Skeletal muscle tissue (tissue), 4 donors: ENCODE data around the gene CELA3B. TPM values are rescaled to one million over a fixed set of nuclear protein-coding genes. Genes with fewer than 3 reads are reported as not detected.
"Not testable (repeated sequence)": the region's sequence is repeated elsewhere in the genome, so short reads cannot be mapped to it uniquely, and the experiment has no call there.

ENCODE experiments used
- H3K27ac ChIP-seq: one replicate; pipeline ENCODE4 v1.7.0; 2013; ENCODE audit warnings: mild to moderate bottlenecking, low read depth, low read length, inconsistent platforms
- H3K27me3 ChIP-seq, 3 donors: one replicate each; pipeline ENCODE4 v1.7.0; 2013; ENCODE audit warnings: low read length in 3 of 3; ENCODE audit not compliant: control insufficient read depth in 3 of 3, insufficient read depth in 3 of 3
- H3K36me3 ChIP-seq, 3 donors: one replicate each; pipeline ENCODE4 v1.7.0; 2013; ENCODE audit warnings: low read length in 3 of 3; ENCODE audit not compliant: control insufficient read depth in 3 of 3, insufficient read depth in 3 of 3
- H3K4me1 ChIP-seq, 3 donors: one replicate each; pipeline ENCODE4 v1.7.0; 2013; ENCODE audit warnings: low read length in 3 of 3, mild to moderate bottlenecking in 3 of 3; ENCODE audit not compliant: control insufficient read depth in 3 of 3, insufficient read depth in 3 of 3
- H3K4me3 ChIP-seq, 3 donors: one replicate each; pipeline ENCODE4 v1.7.0; 2013; ENCODE audit warnings: low read length in 3 of 3
- H3K9ac ChIP-seq, 3 donors: one replicate each; pipeline ENCODE4 v1.7.0; 2013; ENCODE audit warnings: low read length in 3 of 3, mild to moderate bottlenecking in 3 of 3, moderate library complexity in 2 of 3, low read depth in 1 of 3
- H3K9me3 ChIP-seq, 3 donors: one replicate each; pipeline ENCODE4 v1.7.0; 2013; ENCODE audit warnings: low read length in 3 of 3; ENCODE audit not compliant: control insufficient read depth in 3 of 3
- total RNA-seq: library from RNA; depleted of rRNA; stranded (reverse); fragments of >200 nt; gene quantifications from one replicate; pipeline ENCODE4 v1.2.3, GENCODE V29; 2014
- donor health status: Osteomylitis.

Gene CELA3B
- total RNA-seq, 1 donor from 2014 or later, result not detected

GRCh38 chr1:21956720-21957552 is 19.9 kb upstream of the CELA3B start:
- H3K9me3 ChIP-seq, result no peaks in the 10 kb centered on the region
- H3K4me3 ChIP-seq, result no peak overlapping the region
- H3K9ac ChIP-seq, result peak overlapping the region in 2 of 3 donors; percentile 32 to 50
- no peaks in the 10 kb centered on the region for H3K27me3 ChIP-seq
- no peaks in the 10 kb centered on the region for H3K36me3 ChIP-seq
- H3K27ac ChIP-seq, result peak overlapping the region; percentile 25
- H3K4me1 ChIP-seq, result peaks cover 18 to 22% (median 20%) of the 10 kb centered on the region in 3 donors

- Histone ChIP-seq H3K9me3 (no peaks in the 10 kb centered on the region), H3K4me3 (no peak overlapping the region), H3K9ac (no peak overlapping the region), H3K27ac (no peak overlapping the region), H3K27me3 (no peaks in the 10 kb centered on the region), H3K4me1 (peaks cover 14 to 18% (median 16%) of the 10 kb centered on the region in 3 donors), H3K36me3 (no peaks in the 10 kb centered on the region)
These were observed 15.5 kb upstream of the CELA3B start for GRCh38 chr1:21961337-21961736.

- no peaks in the 10 kb centered on the region for H3K36me3 ChIP-seq
- H3K4me3 ChIP-seq, result no peak overlapping the region
- peaks cover 10 to 14% (median 12%) of the 10 kb centered on the region in 3 donors for H3K4me1 ChIP-seq
- no peaks in the 10 kb centered on the region for H3K9me3 ChIP-seq
- H3K27ac ChIP-seq, result no peak overlapping the region
- no peak overlapping the region for H3K9ac ChIP-seq
- no peaks in the 10 kb centered on the region for H3K27me3 ChIP-seq
These were observed 15.0 kb upstream of the CELA3B start for GRCh38 chr1:21961799-21962198.

- Histone ChIP-seq H3K9me3 (no peaks in the 10 kb centered on the region), H3K4me3 (no peak overlapping the region), H3K4me1 (peaks cover 4 to 7% (median 5%) of the 10 kb centered on the region in 3 donors), H3K27me3 (no peaks in the 10 kb centered on the region), H3K36me3 (no peaks in the 10 kb centered on the region), H3K9ac (no peak overlapping the region), H3K27ac (no peak overlapping the region)
These were observed 13.2 kb upstream of the CELA3B start for GRCh38 chr1:21963477-21964217.

GRCh38 chr1:21966247-21967000 is 10.4 kb upstream of the CELA3B start:
- peak overlapping the region in 1 of 3 donors; percentile 3 for H3K9ac ChIP-seq

GRCh38 chr1:21967216-21967615 is 9.6 kb upstream of the CELA3B start:
- not testable (repeated sequence) for H3K27ac ChIP-seq

More at GRCh38 chr1:21966247-21967000, 10.4 kb upstream of the CELA3B start:
- Histone ChIP-seq H3K36me3 (no peaks in the 10 kb centered on the region), H3K27ac (no peak overlapping the region), H3K9me3 (no peaks in the 10 kb centered on the region), H3K4me1 (peaks cover 4 to 7% (median 5%) of the 10 kb centered on the region in 3 donors), H3K27me3 (no peaks in the 10 kb centered on the region), H3K4me3 (no peak overlapping the region)

GRCh38 chr1:21969066-21969465 is 7.8 kb upstream of the CELA3B start:
- not testable (repeated sequence) for H3K27ac ChIP-seq, H3K4me3 ChIP-seq, H3K4me1 ChIP-seq, H3K36me3 ChIP-seq, H3K27me3 ChIP-seq, H3K9me3 ChIP-seq, H3K9ac ChIP-seq

More at GRCh38 chr1:21967216-21967615, 9.6 kb upstream of the CELA3B start:
- not testable (repeated sequence) for H3K9me3 ChIP-seq, H3K4me3 ChIP-seq, H3K9ac ChIP-seq, H3K36me3 ChIP-seq, H3K27me3 ChIP-seq, H3K4me1 ChIP-seq

GRCh38 chr1:21970523-21970922 is 6.3 kb upstream of the CELA3B start:
- not testable (repeated sequence) for H3K4me1 ChIP-seq, H3K36me3 ChIP-seq, H3K4me3 ChIP-seq, H3K9me3 ChIP-seq, H3K9ac ChIP-seq, H3K27ac ChIP-seq, H3K27me3 ChIP-seq

GRCh38 chr1:21972973-21973441 is 3.8 kb upstream of the CELA3B start:
- not testable (repeated sequence) for H3K9me3 ChIP-seq, H3K4me1 ChIP-seq, H3K27ac ChIP-seq, H3K9ac ChIP-seq, H3K36me3 ChIP-seq, H3K4me3 ChIP-seq, H3K27me3 ChIP-seq
